SU-DHL-6 (cell line): ENCODE data around the gene ZNF146.

Source experiments
- CTCF ChIP-seq: fragments of 200-600 bp; sonication (generic); IDR thresholded peaks from one replicate; pipeline ENCODE4 v1.5.1; 2017; ENCODE audit warnings: antibody characterized with exemption, mild to moderate bottlenecking, low read length, moderate library complexity; ENCODE audit not compliant: insufficient read depth, poor library complexity, severe bottlenecking
- EZH2phosphoT487 ChIP-seq: fragments of 200-600 bp; sonication (generic), shearing (Covaris generic); conservative IDR thresholded peaks from 2 replicates; pipeline ENCODE4 v1.6.1; 2018; ENCODE audit warnings: mild to moderate bottlenecking, antibody characterized with exemption, low read length, moderate library complexity, mixed read lengths

DNA sequence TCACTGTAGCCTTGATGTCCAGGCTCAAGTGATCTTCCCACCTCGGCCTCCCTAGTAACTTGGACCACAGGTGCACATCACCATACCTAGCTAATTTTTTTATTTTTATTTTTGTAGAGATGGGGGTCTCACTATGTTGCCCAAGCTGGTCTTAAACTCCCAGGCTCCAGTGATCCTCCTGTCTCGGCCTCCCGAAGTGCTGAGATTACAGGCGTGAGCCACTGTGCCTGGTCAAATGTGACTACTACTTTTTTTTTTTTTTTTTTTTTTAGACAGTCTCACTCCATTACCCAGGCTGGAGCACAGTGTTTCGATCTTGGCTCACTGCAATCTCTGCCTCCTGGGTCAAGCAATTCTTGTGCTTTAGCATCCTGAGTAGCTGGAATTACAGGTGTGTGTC lies 42.1 kb upstream of the ZNF146 start:
- TF ChIP-seq EZH2phosphoT487 = no peak
- TF ChIP-seq CTCF = no peak
